AG10803 (cell line): ENCODE data around the gene CMSS1.
A peak's percentile ranks its signal among the peaks of the same experiment; 100 is the strongest.

ENCODE experiments used
- DNase-seq: peaks from one replicate; pipeline ENCODE4 v3.0.0; 2010; ENCODE audit warnings: low read depth
- H3K4me3 ChIP-seq: 2 replicates; pipeline ENCODE4 v1.5.1; 2011; ENCODE audit warnings: mild to moderate bottlenecking, low read length, control low read depth
- TF ChIP-seq, protein P1 (sequence below): conservative IDR thresholded peaks from 2 replicates; pipeline ENCODE4 v1.5.1; 2011; ENCODE audit warnings: mild to moderate bottlenecking, low read length, control low read depth, inconsistent platforms

Gene CMSS1

DNA sequence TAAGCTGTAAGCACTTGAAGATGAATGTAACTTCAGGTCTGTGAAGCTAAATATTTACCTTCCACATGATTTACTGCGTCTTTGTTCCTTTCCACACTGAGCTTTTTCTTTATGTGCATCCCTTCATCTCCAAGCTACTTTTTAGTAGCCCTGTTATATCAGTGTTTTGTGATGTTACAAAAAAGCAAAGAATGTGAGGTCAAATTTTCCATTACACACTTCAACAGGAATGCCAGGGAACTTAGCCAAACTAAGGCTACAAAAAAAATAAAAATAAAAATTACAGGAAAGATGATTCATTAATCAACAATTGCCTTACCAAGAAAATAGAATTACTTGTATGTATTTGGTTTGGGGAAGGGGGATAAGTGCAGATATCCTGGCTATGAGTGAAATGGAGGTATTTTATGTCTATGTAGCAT, 223.7 kb downstream of the CMSS1 start:
- H3K4me3 ChIP-seq: no peak overlapping the region
- DNase-seq: peak; percentile 90
- TF ChIP-seq, protein P1, sequence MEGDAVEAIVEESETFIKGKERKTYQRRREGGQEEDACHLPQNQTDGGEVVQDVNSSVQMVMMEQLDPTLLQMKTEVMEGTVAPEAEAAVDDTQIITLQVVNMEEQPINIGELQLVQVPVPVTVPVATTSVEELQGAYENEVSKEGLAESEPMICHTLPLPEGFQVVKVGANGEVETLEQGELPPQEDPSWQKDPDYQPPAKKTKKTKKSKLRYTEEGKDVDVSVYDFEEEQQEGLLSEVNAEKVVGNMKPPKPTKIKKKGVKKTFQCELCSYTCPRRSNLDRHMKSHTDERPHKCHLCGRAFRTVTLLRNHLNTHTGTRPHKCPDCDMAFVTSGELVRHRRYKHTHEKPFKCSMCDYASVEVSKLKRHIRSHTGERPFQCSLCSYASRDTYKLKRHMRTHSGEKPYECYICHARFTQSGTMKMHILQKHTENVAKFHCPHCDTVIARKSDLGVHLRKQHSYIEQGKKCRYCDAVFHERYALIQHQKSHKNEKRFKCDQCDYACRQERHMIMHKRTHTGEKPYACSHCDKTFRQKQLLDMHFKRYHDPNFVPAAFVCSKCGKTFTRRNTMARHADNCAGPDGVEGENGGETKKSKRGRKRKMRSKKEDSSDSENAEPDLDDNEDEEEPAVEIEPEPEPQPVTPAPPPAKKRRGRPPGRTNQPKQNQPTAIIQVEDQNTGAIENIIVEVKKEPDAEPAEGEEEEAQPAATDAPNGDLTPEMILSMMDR: no peak

DNA sequence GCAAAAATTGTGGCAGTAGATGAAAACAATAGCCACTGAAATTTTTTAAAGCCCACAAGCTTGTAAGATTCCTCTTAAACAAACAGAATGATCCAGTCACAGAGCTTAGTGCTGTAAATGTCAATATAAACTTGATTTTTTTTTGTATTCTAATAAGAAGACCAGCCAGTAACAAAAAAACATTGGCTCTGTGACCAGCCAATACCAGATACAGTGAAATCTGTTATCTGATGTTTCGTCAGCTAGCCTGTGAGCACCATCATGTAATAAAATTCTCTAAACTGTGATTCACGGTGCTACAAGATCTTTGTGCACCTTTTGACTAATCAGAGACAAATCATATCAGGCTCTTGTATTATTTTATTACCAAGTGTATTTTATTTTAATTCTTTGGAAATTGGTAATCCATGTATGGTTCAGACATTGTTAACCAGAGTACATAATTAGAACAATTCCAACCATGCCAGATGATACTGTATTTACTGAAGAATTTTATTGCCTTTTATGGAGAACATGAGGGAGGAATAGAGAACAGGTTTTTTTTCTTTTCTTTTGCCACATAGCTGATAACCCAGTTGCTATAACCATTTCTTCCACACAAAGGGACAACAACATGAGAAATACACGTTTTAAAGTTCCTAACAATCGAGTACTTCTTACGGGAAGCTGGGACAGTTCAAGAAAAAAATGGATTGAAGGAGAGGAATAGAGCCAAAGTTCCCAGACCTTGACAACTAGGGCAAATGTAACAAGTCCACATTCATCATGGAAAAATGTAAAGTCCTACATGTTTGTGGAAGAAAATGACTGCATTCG, 224.7 kb downstream of the CMSS1 start:
- peak; percentile 90 for DNase-seq
- TF ChIP-seq, protein P1: no peak
- H3K4me3 ChIP-seq: no peak overlapping the region

DNA sequence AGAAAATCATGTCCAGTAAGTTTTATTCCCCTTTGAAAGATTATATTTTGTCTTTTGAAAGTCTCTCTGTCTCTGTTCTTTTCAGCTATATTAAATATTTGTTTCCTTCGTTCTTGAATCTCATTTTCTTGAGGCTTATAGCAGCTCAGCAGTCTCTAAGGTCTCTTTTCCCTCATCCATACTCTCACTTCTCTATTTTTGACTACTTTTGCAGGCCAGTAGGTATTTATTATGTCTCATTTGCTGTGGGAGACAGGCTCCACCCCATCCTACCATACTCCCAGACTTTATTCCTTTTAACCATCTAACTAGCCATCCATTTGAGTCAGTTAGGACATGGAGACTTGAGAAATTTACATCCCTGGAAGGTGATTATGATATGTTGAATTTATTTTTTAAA, 225.6 kb downstream of the CMSS1 start:
- no peak for DNase-seq
- H3K4me3 ChIP-seq: no peak overlapping the region
- TF ChIP-seq, protein P1: no peak

DNA sequence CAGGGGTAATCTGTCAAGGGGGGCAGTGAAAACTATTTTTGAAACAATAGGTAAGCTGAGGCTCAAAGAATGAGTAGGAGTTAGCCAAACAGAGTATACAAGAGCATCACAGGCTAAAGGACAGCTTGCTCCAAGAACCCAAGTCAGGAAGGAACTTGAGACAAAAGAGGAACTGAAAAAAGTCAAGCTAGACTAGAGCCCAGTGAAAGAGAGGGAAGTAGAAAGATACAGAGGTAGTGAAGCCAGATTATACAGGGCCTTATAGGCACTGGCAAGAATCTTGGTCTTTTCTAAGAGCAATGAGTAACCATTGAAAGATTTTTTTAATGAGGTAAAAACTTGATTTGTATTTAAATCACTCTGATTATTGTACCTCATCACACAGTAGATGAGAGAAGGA, 226.7 kb downstream of the CMSS1 start:
- TF ChIP-seq, protein P1: no peak
- DNase-seq: no peak
- no peak overlapping the region for H3K4me3 ChIP-seq

DNA sequence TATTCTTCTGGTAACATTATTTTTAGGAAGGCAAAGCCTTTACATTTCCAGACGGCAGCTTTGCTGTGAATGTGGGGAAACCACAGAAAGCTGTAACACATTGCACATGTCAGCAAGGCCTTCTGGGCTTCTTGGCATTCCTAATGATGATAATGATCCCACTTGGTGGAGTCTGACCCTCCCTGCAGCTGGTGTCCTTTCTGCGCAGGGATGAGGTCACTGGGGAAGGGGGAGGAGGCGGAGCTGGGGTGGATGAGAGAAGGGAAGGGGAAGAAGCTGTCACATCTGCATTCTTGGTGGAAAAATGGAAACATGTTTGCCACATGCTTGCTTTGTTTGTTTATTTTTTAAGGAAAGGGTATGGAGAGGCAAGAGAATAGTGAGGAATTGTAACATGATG, 228.0 kb downstream of the CMSS1 start:
- peak; percentile 99 for DNase-seq
- TF ChIP-seq, protein P1: no peak
- H3K4me3 ChIP-seq: no peak overlapping the region

DNA sequence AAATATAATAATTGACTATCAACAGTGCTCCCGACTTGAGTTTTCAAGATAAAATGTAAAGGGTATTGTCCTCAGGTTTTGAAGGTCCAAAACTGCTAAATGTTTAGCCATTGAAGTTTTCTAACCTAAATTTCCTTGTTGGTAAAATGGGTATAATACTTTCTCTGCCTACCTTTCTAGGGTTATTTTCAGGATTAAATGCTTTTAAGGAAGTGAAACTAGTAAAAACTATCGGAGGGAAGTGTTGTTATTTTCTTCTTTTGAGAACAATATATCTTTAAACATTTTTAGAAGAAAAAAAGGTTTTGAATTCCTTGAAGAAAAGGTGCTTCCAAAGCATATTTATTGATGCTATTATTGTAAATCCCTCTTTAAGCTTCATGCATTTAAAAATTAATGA, 229.3 kb downstream of the CMSS1 start:
- TF ChIP-seq, protein P1: no peak
- no peak for DNase-seq
- H3K4me3 ChIP-seq: no peak overlapping the region

DNA sequence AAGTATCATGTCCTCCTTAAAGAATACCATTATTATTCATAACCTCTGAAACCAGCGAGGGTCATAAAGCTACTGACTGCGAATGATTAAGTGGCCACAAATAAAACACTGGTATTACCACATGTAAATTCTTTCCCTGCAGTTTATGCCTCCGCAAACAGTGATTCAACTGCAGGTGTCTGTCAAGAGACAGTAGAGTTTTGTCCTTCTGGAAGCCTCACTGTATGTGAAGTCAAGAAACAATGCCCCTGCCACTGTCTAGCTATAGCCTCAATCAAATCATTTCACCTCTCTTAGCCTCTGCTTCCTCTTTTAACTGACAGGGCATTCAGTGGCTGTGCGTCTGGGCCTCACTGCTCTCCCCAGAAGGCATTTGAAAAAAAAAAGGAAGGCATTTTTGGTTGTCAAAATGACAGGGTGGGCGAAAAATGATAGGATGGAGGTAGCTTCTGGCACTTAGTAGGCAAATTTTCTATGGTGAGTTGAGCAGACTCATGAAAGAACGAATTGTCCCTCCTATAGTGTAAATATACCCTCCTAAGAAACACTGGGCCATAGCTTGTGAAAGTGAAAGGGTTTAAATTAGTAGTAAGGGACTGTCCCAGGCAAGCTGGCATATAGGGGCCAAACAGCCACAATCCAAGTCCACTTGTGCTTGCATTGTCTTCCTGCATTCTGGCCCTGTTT, 229.9 kb downstream of the CMSS1 start:
- H3K4me3 ChIP-seq: no peak overlapping the region
- DNase-seq: peak; percentile 85
- TF ChIP-seq, protein P1: no peak
